Natural killer cell treated with Interleukin-12 subunit alpha and Interleukin-12 subunit beta and Interleukin-15 and Interleukin-18, amount 100 ng/mL, for 72 hours (primary cell): Measurements from ENCODE around the gene LPAR6. TPM values are rescaled to one million over a fixed set of nuclear protein-coding genes. Genes with fewer than 3 reads are reported as not detected.

Source experiments
- ATAC-seq, 2 donors: fragments of 150-1000 bp; cut with Tn5 transposase in 1 of 2; sonication (Bioruptor Pico), chemical (Tn5 transposase) in 1 of 2; 2 replicates each; pipeline ENCODE4 v1.10.0; 2021
- DNase-seq: peaks from one replicate; pipeline ENCODE4 v3.0.0; 2022; ENCODE audit warnings: low spot score
- H3K27ac Mint-ChIP-seq, 2 donors: 1 replicate in 1 of 2; 2 replicates in 1 of 2; pipeline ENCODE4 v1.8.0; 2022; ENCODE audit warnings: mixed read lengths in 2 of 2, mild to moderate bottlenecking in 1 of 2, moderate library complexity in 1 of 2
- H3K27me3 Mint-ChIP-seq, 2 donors: 1 replicate in 1 of 2; 2 replicates in 1 of 2; pipeline ENCODE4 v1.8.0; 2022; ENCODE audit warnings: mixed read lengths in 2 of 2
- H3K36me3 Mint-ChIP-seq: one replicate; pipeline ENCODE4 v1.8.0; 2022; ENCODE audit warnings: mixed read lengths
- H3K4me1 Mint-ChIP-seq, 2 donors: 1 replicate in 1 of 2; 2 replicates in 1 of 2; pipeline ENCODE4 v1.8.0; 2022; ENCODE audit warnings: low read depth in 2 of 2, mixed read lengths in 2 of 2, mild to moderate bottlenecking in 1 of 2
- H3K4me3 Mint-ChIP-seq: one replicate; pipeline ENCODE4 v1.8.0; 2022; ENCODE audit warnings: mixed read lengths
- H3K9me3 Mint-ChIP-seq: 2 replicates; pipeline ENCODE4 v1.8.0; 2022; ENCODE audit warnings: mixed read lengths
- total RNA-seq, 2 donors: library from RNA; stranded (reverse); gene quantifications; one replicate each; pipeline ENCODE4 v1.2.3, GENCODE V29; 2022

LPAR6 gene
- total RNA-seq, 2 donors from 2014 or later, result 16.5 to 26.5 TPM

GRCh38 chr13:48383384-48383783 is 29.5 kb downstream of the LPAR6 start:
- DNase-seq (no peak), ATAC-seq (no peak)
- Mint-ChIP-seq H3K36me3 (peaks cover 11% of the 10 kb centered on the region), H3K4me3 (no peak overlapping the region), H3K27ac (no peak overlapping the region), H3K27me3 (no peaks in the 10 kb centered on the region), H3K4me1 (peaks cover 5 to 7% of the 10 kb centered on the region in 2 donors), H3K9me3 (no peaks in the 10 kb centered on the region)

DNA sequence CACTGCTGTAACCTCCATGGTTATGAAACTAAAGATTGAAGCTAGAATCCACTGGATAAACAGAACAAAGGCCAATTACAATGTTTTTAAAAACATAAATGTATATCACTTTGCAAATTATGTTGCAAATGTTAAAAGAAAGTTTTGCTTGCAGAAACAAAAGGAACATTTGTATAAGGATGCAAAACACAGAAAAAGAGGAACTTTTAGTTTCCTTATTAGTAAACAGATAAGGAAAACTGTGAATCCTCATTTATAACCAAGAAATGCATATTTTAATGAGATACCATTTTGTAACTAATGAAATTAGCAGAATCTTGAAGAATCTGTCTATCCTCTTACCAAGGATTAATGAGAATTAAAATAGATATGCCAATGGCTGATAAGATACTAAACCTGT is 32.3 kb downstream of the LPAR6 start:
- Mint-ChIP-seq H3K4me1 (peaks cover 4% of the 10 kb centered on the region in 2 donors), H3K36me3 (peaks cover 18% of the 10 kb centered on the region), H3K4me3 (no peak overlapping the region), H3K9me3 (no peaks in the 10 kb centered on the region), H3K27ac (no peak overlapping the region), H3K27me3 (no peaks in the 10 kb centered on the region)
- ATAC-seq (no peak), DNase-seq (no peak)

- Mint-ChIP-seq H3K36me3 (peaks cover 32% of the 10 kb centered on the region), H3K27me3 (no peaks in the 10 kb centered on the region), H3K4me1 (no peaks in the 10 kb centered on the region), H3K9me3 (no peaks in the 10 kb centered on the region), H3K27ac (no peak overlapping the region), H3K4me3 (no peak overlapping the region)
- DNase-seq, result no peak
- ATAC-seq, result no peak
Observed at GRCh38 chr13:48377857-48378256, 35.1 kb downstream of the LPAR6 start.

DNA sequence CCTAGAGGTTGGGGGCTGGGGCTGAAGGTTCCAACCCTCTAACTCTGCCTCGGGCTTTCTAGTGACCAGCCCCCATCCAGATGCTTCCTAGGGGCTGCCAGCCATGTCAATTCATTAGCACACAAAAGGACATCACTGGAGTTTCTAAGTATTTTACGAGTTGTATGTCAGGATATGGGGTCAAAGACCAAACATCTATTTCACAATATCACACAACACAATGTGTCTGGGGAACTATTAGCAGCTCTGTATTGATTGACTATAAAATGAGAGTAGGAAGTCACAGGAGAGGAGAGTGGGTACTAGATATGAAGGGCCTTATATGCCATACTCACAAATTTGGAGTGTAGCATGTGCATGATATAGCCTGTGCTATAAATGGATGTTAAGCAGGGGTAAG is 42.1 kb downstream of the LPAR6 start:
- no peak for DNase-seq
- Mint-ChIP-seq H3K4me1 (peaks cover 0 to 2% of the 10 kb centered on the region in 2 donors), H3K27me3 (no peaks in the 10 kb centered on the region), H3K27ac (no peak overlapping the region), H3K4me3 (no peak overlapping the region), H3K9me3 (no peaks in the 10 kb centered on the region), H3K36me3 (peaks cover 26% of the 10 kb centered on the region)
- ATAC-seq, result no peak

- no peak for DNase-seq
- no peak for ATAC-seq
- no peaks in the 10 kb centered on the region for H3K27me3 Mint-ChIP-seq
- H3K4me3 Mint-ChIP-seq, result no peak overlapping the region
- peaks cover 23% of the 10 kb centered on the region for H3K36me3 Mint-ChIP-seq
- H3K9me3 Mint-ChIP-seq, result no peaks in the 10 kb centered on the region
- H3K4me1 Mint-ChIP-seq, result peaks cover 0 to 2% of the 10 kb centered on the region in 2 donors
- H3K27ac Mint-ChIP-seq, result no peak overlapping the region
Observed at GRCh38 chr13:48369988-48370387, 42.9 kb downstream of the LPAR6 start.

Other genes starting within 250 kb of the LPAR6 start
- gene ITM2B, start 179.9 kb downstream of the LPAR6 start, total RNA-seq, result 100 to 1,000 TPM in 1 of 2 donors, 10 to 100 TPM in 1; 97.0 to 166 TPM
- 10 to 100 TPM; 36.0 to 40.3 TPM for gene RB1, start 109.4 kb downstream of the LPAR6 start, total RNA-seq
- gene RCBTB2, start 120.0 kb upstream of the LPAR6 start, total RNA-seq, result 10 to 100 TPM; 29.8 to 31.2 TPM
- gene CYSLTR2, start 240.8 kb upstream of the LPAR6 start, total RNA-seq, result 10 to 100 TPM in 1 of 2 donors, 1 to 10 TPM in 1; 3.3 to 15.8 TPM